IMR-90 (cell line): ENCODE measurements around the gene RORC.

ENCODE experiments used
- BHLHE40 ChIP-seq: fragments of 150-350 bp; IDR thresholded peaks from 2 replicates; pipeline ENCODE4 v1.6.1; 2016; ENCODE audit warnings: mild to moderate bottlenecking, low read depth, low read length
- CEBPB ChIP-seq: IDR thresholded peaks from 2 replicates; pipeline ENCODE4 v1.6.1; 2012; ENCODE audit warnings: low read depth, low read length, improper control_type of control experiment
- MAFK ChIP-seq: IDR thresholded peaks from 2 replicates; pipeline ENCODE4 v1.6.1; 2012; ENCODE audit warnings: low read depth, low read length, improper control_type of control experiment
- RAD21 ChIP-seq: IDR thresholded peaks from 2 replicates; pipeline ENCODE4 v1.6.1; 2012; ENCODE audit warnings: low read length, improper control_type of control experiment
- SMC3 ChIP-seq: fragments of 150-350 bp; IDR thresholded peaks from 2 replicates; pipeline ENCODE4 v1.6.1; 2016; ENCODE audit warnings: low read depth, mild to moderate bottlenecking, antibody characterized with exemption, low read length, moderate library complexity
- TF ChIP-seq, protein P1 (sequence below): conservative IDR thresholded peaks from 2 replicates; pipeline ENCODE4 v1.5.1; 2012; ENCODE audit warnings: mild to moderate bottlenecking, low read depth, low read length, improper control_type of control experiment
- TF ChIP-seq, protein P2 (sequence below): fragments of 150-350 bp; IDR thresholded peaks from 2 replicates; pipeline ENCODE4 v1.6.1; 2017; ENCODE audit warnings: mild to moderate bottlenecking, antibody characterized with exemption, low read length, low read depth

DNA sequence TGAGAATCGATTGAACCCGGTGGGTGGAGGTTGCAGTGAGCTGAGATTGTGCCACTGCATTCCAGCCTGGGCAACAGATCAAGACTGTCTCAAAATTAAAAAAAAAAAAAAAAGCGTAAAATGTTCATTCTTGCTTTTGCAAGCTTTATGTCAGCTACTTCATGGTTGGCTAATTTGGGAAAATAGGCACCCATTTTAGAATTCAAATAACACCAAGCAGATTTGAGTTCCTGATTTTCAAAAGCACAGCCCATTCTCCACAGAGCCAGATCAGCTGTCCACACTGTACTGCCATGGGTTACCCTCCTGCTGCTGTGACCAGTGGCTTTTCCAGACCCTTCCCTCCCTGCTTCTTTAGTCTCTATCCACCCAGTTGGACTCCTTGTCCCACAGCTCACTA, 17.5 kb upstream of the RORC start:
- TF ChIP-seq RAD21 (no peak), SMC3 (no peak), CEBPB (no peak), MAFK (no peak), BHLHE40 (no peak)
- TF ChIP-seq, protein P1, sequence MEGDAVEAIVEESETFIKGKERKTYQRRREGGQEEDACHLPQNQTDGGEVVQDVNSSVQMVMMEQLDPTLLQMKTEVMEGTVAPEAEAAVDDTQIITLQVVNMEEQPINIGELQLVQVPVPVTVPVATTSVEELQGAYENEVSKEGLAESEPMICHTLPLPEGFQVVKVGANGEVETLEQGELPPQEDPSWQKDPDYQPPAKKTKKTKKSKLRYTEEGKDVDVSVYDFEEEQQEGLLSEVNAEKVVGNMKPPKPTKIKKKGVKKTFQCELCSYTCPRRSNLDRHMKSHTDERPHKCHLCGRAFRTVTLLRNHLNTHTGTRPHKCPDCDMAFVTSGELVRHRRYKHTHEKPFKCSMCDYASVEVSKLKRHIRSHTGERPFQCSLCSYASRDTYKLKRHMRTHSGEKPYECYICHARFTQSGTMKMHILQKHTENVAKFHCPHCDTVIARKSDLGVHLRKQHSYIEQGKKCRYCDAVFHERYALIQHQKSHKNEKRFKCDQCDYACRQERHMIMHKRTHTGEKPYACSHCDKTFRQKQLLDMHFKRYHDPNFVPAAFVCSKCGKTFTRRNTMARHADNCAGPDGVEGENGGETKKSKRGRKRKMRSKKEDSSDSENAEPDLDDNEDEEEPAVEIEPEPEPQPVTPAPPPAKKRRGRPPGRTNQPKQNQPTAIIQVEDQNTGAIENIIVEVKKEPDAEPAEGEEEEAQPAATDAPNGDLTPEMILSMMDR = no peak
- TF ChIP-seq, protein P2, sequence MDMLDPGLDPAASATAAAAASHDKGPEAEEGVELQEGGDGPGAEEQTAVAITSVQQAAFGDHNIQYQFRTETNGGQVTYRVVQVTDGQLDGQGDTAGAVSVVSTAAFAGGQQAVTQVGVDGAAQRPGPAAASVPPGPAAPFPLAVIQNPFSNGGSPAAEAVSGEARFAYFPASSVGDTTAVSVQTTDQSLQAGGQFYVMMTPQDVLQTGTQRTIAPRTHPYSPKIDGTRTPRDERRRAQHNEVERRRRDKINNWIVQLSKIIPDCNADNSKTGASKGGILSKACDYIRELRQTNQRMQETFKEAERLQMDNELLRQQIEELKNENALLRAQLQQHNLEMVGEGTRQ = no peak
